Activated naive CD8-positive, alpha-beta T cell treated with anti-CD3 and anti-CD28 coated beads, Interleukin-2, amount 10 ng/mL, durations not matched to agents 7 days and 5 days (primary cell): ENCODE results near the gene KRTAP10-2. TPM values are rescaled to one million over a fixed set of nuclear protein-coding genes. Genes with fewer than 3 reads are reported as not detected.
"Not testable (repeated sequence)": the region's sequence is repeated elsewhere in the genome, so short reads cannot be mapped to it uniquely, and the experiment has no call there.

Experiments used
- ATAC-seq: fragments of 150-1000 bp; cut with Tn5 transposase; one replicate; pipeline ENCODE4 v1.10.0; 2021; ENCODE audit warnings: low read depth, moderate library complexity
- POLR2A ChIA-PET: fragments of 350-600 bp; sonication (Branson Sonifier 250); formaldehyde crosslinking; loops from one replicate; lab custom pipeline; 2021; ENCODE audit warnings: antibody characterized with exemption; lab: Charles Lee
- DNase-seq: peaks from one replicate; pipeline ENCODE4 v3.0.0; 2021
- H3K27ac Mint-ChIP-seq: one replicate; pipeline ENCODE4 v1.8.0; 2022; ENCODE audit warnings: mild to moderate bottlenecking, mixed read lengths
- H3K27me3 Mint-ChIP-seq: one replicate; pipeline ENCODE4 v1.8.0; 2022; ENCODE audit warnings: mild to moderate bottlenecking, moderate library complexity, mixed read lengths
- H3K36me3 Mint-ChIP-seq: one replicate; pipeline ENCODE4 v1.8.0; 2021; ENCODE audit warnings: mild to moderate bottlenecking, mixed read lengths
- H3K4me1 Mint-ChIP-seq: one replicate; pipeline ENCODE4 v1.8.0; 2021; ENCODE audit warnings: mixed read lengths
- H3K4me3 Mint-ChIP-seq: one replicate; pipeline ENCODE4 v1.8.0; 2022; ENCODE audit warnings: mild to moderate bottlenecking, moderate library complexity, mixed read lengths
- H3K9me3 Mint-ChIP-seq: one replicate; pipeline ENCODE4 v1.8.0; 2021; ENCODE audit warnings: mixed read lengths
- total RNA-seq, 2 experiments: library from RNA; stranded (reverse); gene quantifications; one replicate each; pipeline ENCODE4 v1.2.3, GENCODE V29; 2021

Gene KRTAP10-2
- total RNA-seq, 2 experiments from 2014 or later, result not detected

GRCh38 chr21:44578371-44579055, 27.2 kb upstream of the KRTAP10-2 start:
- no peaks in the 10 kb centered on the region for H3K4me1 Mint-ChIP-seq
- H3K27ac Mint-ChIP-seq, result no peak overlapping the region
- peaks cover 2% of the 10 kb centered on the region for H3K36me3 Mint-ChIP-seq
- H3K4me3 Mint-ChIP-seq, result no peak overlapping the region
- DNase-seq (no peak), ATAC-seq (no peak)
- POLR2A ChIA-PET, result no interaction called here
- H3K9me3 Mint-ChIP-seq, result peaks cover 31% of the 10 kb centered on the region
- H3K27me3 Mint-ChIP-seq, result peaks cover 7% of the 10 kb centered on the region

- H3K4me1 Mint-ChIP-seq, result no peaks in the 10 kb centered on the region
- H3K36me3 Mint-ChIP-seq, result peaks cover under 1% of the 10 kb centered on the region
- POLR2A ChIA-PET, result no interaction called here
- H3K9me3 Mint-ChIP-seq, result peaks cover 23% of the 10 kb centered on the region
- H3K27ac Mint-ChIP-seq, result no peak overlapping the region
- no peak overlapping the region for H3K4me3 Mint-ChIP-seq
- H3K27me3 Mint-ChIP-seq, result peaks cover 3% of the 10 kb centered on the region
- no peak for ATAC-seq
- no peak for DNase-seq
These were observed 24.7 kb upstream of the KRTAP10-2 start for GRCh38 chr21:44576025-44576420.

DNA sequence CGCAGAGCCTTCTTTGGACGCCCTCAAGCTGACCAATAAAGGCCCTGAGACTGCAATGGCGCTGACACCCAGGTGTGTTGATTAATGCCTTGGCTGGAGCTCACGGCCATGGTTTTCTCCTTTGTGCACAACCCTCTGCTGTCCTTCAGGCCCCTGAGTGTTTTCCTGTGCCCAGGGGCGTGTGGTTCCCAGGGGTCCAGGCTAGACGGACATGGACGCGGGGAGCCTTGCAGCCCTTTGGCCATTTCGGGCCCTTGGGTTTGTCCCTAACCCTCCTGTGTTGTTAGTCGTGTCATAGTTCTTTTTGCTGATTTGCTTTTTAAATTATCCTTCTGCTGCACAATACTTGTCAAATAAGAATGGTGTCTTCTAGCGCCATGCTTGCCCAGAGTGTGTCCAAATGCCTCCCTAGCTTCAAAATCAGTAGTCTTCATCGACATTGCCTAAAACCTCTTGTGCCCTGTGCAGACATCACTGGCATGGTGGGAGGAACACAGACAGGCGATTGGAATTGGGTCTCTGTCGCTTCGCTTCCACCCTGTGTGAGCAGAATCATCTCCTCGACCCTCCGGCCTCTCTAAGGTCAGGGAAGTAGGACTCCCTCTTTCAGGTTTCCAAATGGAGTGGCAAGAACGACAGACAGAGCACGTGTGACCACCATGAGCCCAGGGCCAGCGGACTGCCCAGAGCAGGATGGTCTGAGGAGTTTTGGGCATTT, 24.2 kb upstream of the KRTAP10-2 start:
- H3K4me3 Mint-ChIP-seq, result no peak overlapping the region
- H3K27me3 Mint-ChIP-seq, result peaks cover under 1% of the 10 kb centered on the region
- no peaks in the 10 kb centered on the region for H3K4me1 Mint-ChIP-seq
- no peaks in the 10 kb centered on the region for H3K36me3 Mint-ChIP-seq
- peaks cover 20% of the 10 kb centered on the region for H3K9me3 Mint-ChIP-seq
- POLR2A ChIA-PET, result no interaction called here
- no peak for DNase-seq
- no peak for ATAC-seq
- no peak overlapping the region for H3K27ac Mint-ChIP-seq

DNA sequence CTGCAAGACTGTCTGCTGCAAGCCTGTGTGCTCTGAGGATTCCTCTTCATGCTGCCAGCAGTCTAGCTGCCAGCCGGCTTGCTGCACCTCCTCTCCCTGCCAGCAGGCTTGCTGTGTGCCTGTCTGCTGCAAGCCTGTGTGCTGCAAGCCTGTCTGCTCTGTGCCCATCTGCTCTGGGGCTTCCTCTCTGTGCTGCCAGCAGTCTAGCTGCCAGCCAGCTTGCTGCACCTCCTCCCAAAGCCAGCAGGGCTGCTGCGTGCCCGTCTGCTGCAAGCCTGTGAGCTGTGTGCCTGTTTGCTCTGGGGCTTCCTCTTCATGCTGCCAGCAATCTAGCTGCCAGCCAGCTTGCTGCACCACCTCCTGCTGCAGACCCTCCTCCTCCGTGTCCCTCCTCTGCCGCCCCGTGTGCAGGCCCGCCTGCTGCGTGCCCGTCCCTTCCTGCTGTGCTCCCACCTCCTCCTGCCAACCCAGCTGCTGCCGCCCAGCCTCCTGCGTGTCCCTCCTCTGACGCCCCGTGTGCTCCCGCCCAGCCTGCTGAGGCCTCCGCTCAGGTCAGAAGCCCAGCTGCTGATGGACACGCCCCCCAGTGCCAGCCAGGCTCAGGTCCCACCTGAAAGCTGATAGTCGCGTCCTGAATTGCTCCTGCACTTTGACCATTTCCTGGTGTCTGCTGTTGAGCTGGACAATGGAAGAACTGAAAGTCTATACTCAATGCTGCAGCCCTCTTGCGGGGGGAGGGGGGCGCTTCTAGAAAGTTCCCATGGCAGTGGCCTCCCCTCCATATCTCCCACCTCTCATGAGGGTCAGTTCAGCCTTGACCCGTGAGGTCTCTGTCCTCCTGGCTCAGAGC, 23.4 kb upstream of the KRTAP10-2 start:
- H3K9me3 Mint-ChIP-seq, result peaks cover 16% of the 10 kb centered on the region
- no peaks in the 10 kb centered on the region for H3K27me3 Mint-ChIP-seq
- no peaks in the 10 kb centered on the region for H3K4me1 Mint-ChIP-seq
- no peak for ATAC-seq
- no peak overlapping the region for H3K4me3 Mint-ChIP-seq
- POLR2A ChIA-PET, result no interaction called here
- no peak overlapping the region for H3K27ac Mint-ChIP-seq
- no peak for DNase-seq
- no peaks in the 10 kb centered on the region for H3K36me3 Mint-ChIP-seq

DNA sequence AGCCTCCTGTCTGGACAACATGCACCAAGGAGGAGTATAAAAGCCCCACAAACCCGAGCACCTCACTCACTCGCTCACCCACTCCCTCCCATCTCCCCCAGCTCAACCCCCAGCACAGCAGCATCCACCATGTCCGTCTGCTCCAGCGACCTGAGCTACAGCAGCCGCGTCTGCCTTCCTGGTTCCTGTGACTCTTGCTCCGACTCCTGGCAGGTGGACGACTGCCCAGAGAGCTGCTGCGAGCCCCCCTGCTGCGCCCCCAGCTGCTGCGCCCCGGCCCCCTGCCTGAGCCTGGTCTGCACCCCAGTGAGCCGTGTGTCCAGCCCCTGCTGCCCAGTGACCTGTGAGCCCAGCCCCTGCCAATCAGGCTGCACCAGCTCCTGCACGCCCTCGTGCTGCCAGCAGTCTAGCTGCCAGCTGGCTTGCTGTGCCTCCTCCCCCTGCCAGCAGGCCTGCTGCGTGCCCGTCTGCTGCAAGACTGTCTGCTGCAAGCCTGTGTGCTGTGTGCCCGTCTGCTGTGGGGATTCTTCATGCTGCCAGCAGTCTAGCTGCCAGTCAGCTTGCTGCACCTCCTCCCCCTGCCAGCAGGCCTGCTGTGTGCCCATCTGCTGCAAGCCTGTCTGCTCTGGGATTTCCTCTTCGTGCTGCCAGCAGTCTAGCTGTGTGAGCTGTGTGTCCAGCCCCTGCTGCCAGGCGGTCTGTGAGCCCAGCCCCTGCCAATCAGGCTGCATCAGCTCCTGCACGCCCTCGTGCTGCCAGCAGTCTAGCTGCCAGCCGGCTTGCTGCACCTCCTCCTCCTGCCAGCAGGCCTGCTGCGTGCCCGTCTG, 22.5 kb upstream of the KRTAP10-2 start, which contains the start of gene KRTAP10-4:
Gene KRTAP10-4 (plus strand): TSS at position 100 of the 827 bp plus-strand sequence. CDS start 30 bp downstream, at position 130.
- H3K27ac Mint-ChIP-seq, ATAC-seq, DNase-seq, H3K36me3 Mint-ChIP-seq, H3K27me3 Mint-ChIP-seq, H3K4me1 Mint-ChIP-seq, POLR2A ChIA-PET, H3K4me3 Mint-ChIP-seq: not testable (repeated sequence)
- peaks cover 16% of the 10 kb centered on the region for H3K9me3 Mint-ChIP-seq

GRCh38 chr21:44572959-44573583, 21.8 kb upstream of the KRTAP10-2 start:
- no peak for ATAC-seq
- POLR2A ChIA-PET, result no interaction called here
- H3K4me3 Mint-ChIP-seq, result no peak overlapping the region
- no peaks in the 10 kb centered on the region for H3K4me1 Mint-ChIP-seq
- no peak for DNase-seq
- H3K36me3 Mint-ChIP-seq, result no peaks in the 10 kb centered on the region
- H3K9me3 Mint-ChIP-seq, result peaks cover 14% of the 10 kb centered on the region
- no peak overlapping the region for H3K27ac Mint-ChIP-seq
- no peaks in the 10 kb centered on the region for H3K27me3 Mint-ChIP-seq

GRCh38 chr21:44571844-44572782, 20.8 kb upstream of the KRTAP10-2 start:
- no peaks in the 10 kb centered on the region for H3K36me3 Mint-ChIP-seq

DNA sequence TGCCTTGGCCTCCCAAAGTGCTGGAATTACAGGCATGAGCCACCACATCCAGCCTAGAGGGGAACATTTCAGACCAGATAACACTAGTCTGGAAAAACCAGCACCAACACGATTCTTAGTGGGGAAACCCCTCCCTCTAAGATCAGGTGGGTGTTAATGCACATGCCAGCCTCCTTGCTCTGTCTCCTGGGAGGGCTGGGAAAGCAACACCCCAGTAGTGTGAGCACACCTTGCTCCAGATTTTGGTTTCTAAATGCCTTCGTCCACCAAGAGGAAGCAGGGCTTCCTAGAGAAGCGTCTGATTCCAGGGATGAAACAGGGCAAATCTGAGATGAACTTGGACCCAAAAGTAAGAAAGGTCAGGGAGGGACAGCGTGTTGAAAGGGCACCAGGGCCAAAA, 20.0 kb upstream of the KRTAP10-2 start:
- no peak overlapping the region for H3K4me3 Mint-ChIP-seq
- no peaks in the 10 kb centered on the region for H3K36me3 Mint-ChIP-seq
- ATAC-seq (no peak), DNase-seq (no peak)
- no peak overlapping the region for H3K27ac Mint-ChIP-seq
- H3K4me1 Mint-ChIP-seq, result no peaks in the 10 kb centered on the region
- peaks cover 6% of the 10 kb centered on the region for H3K9me3 Mint-ChIP-seq
- no peaks in the 10 kb centered on the region for H3K27me3 Mint-ChIP-seq
- POLR2A ChIA-PET, result no interaction called here

More at GRCh38 chr21:44571844-44572782, 20.8 kb upstream of the KRTAP10-2 start:
- no peak overlapping the region for H3K27ac Mint-ChIP-seq
- ATAC-seq, result no peak
- no peak for DNase-seq
- no peaks in the 10 kb centered on the region for H3K27me3 Mint-ChIP-seq
- POLR2A ChIA-PET, result no interaction called here
- H3K4me1 Mint-ChIP-seq, result no peaks in the 10 kb centered on the region
- peaks cover 8% of the 10 kb centered on the region for H3K9me3 Mint-ChIP-seq
- no peak overlapping the region for H3K4me3 Mint-ChIP-seq

- DNase-seq (no peak), ATAC-seq (no peak)
- Mint-ChIP-seq H3K4me1 (peaks cover 5% of the 10 kb centered on the region), H3K4me3 (no peak overlapping the region), H3K9me3 (no peaks in the 10 kb centered on the region), H3K27me3 (no peaks in the 10 kb centered on the region), H3K36me3 (no peaks in the 10 kb centered on the region), H3K27ac (no peak overlapping the region)
- POLR2A ChIA-PET, result interaction anchor here (0.6 kb wide), 1 partner anchor 257 kb away, joined by 3 read pairs; no protein-coding TSS in a partner anchor
These were observed 18.7 kb upstream of the KRTAP10-2 start for GRCh38 chr21:44569861-44570517.

DNA sequence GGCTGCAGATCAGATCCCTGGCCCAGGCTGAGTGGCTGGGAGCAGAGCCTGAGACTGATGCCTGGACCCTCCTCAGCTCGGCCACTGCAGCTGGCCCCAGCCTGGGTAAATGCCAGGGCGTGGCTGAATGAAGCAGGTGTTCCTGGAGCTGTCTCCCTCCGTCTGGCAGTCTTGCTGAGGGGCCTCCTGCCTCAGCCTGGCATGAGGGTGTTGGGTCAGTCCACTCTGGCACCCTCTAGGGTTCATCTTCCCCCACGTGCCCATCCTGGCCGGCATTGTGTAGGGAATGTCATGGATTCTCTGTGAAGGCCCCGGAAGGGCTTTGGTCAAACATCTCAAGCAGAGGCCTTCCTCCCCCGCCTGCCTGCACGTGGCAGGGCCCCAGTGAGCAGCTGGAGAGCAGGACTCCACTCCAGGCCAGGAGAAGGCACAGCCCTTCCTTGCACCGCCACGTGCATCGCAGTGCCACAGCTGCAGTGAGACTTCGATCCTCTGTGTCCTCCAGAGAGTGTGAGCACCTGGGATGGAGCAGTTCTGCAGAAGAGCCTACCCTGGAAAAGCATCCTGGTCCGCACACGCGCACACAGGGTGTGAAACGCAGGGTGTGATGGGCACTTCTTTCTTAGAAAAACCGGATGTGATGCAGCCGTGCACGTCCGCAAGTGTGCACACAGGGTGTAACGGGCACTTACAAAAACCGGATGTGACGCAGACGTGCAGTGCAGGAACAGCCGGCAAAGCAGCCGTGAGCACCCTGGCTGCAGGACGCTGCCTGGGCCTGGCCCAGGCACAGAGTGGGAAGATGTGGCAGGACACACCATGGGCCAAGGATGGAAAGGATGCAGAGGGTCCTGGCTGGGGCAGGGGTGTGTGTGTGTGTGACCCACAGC, 17.6 kb upstream of the KRTAP10-2 start:
- Mint-ChIP-seq H3K4me1 (peaks cover 10% of the 10 kb centered on the region), H3K4me3 (no peak overlapping the region), H3K36me3 (no peaks in the 10 kb centered on the region), H3K27ac (no peak overlapping the region), H3K9me3 (no peaks in the 10 kb centered on the region), H3K27me3 (no peaks in the 10 kb centered on the region)
- no peak for DNase-seq
- POLR2A ChIA-PET, result no interaction called here
- no peak for ATAC-seq
